ENCODE measurements around the gene PPP2R2D.

DNA sequence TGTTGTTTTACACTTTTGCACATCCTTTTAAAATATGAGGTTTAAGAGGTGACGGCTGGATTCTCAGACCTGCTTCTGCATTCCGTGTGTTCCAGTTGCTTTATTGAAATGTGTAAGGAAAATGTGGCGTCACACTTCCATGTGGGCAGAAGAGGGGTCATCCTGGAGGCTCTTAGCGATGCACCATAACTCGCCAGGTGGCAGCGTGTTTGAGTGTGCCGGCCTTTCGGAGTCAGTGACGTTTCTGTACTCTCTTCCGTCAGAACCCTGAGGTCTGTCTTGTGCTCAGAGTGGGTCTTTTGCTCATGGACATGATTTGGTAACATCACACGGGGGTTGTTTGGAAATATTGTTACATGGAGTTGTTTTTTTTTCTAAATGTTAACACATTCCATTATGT lies 9.1 kb downstream of the PPP2R2D start:
- TF ChIP-seq TCF7 (CRISPR knock-in tag; IDR thresholded peaks at IDR 0.05; ENCODE audit: low read depth) (no peak), ZNF423 (CRISPR knock-in tag; IDR thresholded peaks at IDR 0.05) (no peak), ZNF263 (CRISPR knock-in tag; IDR thresholded peaks at IDR 0.05; ENCODE audit: low read depth) (no peak), JUN (CRISPR knock-in tag; IDR thresholded peaks at IDR 0.05) (no peak), CREM (CRISPR knock-in tag; IDR thresholded peaks at IDR 0.05) (no peak), SP1 (CRISPR knock-in tag; conservative IDR thresholded peaks at IDR 0.05) (no peak), TP53 (CRISPR knock-in tag; IDR thresholded peaks at IDR 0.05) (no peak), ELF4 (CRISPR knock-in tag; IDR thresholded peaks at IDR 0.05; ENCODE audit: low read depth) (no peak)
- TF ChIP-seq, protein P1, sequence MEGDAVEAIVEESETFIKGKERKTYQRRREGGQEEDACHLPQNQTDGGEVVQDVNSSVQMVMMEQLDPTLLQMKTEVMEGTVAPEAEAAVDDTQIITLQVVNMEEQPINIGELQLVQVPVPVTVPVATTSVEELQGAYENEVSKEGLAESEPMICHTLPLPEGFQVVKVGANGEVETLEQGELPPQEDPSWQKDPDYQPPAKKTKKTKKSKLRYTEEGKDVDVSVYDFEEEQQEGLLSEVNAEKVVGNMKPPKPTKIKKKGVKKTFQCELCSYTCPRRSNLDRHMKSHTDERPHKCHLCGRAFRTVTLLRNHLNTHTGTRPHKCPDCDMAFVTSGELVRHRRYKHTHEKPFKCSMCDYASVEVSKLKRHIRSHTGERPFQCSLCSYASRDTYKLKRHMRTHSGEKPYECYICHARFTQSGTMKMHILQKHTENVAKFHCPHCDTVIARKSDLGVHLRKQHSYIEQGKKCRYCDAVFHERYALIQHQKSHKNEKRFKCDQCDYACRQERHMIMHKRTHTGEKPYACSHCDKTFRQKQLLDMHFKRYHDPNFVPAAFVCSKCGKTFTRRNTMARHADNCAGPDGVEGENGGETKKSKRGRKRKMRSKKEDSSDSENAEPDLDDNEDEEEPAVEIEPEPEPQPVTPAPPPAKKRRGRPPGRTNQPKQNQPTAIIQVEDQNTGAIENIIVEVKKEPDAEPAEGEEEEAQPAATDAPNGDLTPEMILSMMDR (IDR thresholded peaks at IDR 0.05), result no peak
- TF ChIP-seq, protein P2, sequence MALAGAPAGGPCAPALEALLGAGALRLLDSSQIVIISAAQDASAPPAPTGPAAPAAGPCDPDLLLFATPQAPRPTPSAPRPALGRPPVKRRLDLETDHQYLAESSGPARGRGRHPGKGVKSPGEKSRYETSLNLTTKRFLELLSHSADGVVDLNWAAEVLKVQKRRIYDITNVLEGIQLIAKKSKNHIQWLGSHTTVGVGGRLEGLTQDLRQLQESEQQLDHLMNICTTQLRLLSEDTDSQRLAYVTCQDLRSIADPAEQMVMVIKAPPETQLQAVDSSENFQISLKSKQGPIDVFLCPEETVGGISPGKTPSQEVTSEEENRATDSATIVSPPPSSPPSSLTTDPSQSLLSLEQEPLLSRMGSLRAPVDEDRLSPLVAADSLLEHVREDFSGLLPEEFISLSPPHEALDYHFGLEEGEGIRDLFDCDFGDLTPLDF (CRISPR knock-in tag; IDR thresholded peaks at IDR 0.05), result no peak

Measured in WTC11 (cell line).